HUDEP-2 (cell line): ENCODE data around the gene MAP3K19.
"Not testable (repeated sequence)": the region's sequence is repeated elsewhere in the genome, so short reads cannot be mapped to it uniquely, and the experiment has no call there.

Experiments used
- DNase-seq, 76 experiments: peaks; one replicate each; lab custom pipeline; 2025; ENCODE audit not compliant: unreplicated experiment in 76 of 76; lab: John Stamatoyannopoulos, UW

MAP3K19 gene

GRCh38 chr2:135052997-135053474, 5.8 kb upstream of the MAP3K19 start:
- no peak for DNase-seq

- DNase-seq, result peak in 72 of 76 experiments; percentile 6 to 80 (median 60)
These were observed 5.0 kb upstream of the MAP3K19 start, which contains the start of gene RAB3GAP1 for GRCh38 chr2:135052042-135052876. RAB3GAP1 (plus strand) TSS chr2:135052292; CDS start chr2:135052308, 16 bp downstream.

GRCh38 chr2:135050684-135051083, 3.4 kb upstream of the MAP3K19 start:
- DNase-seq, result peak in 1 of 76 experiments; percentile 10

GRCh38 chr2:135050132-135050531, 2.9 kb upstream of the MAP3K19 start:
- no peak for DNase-seq

GRCh38 chr2:135048122-135048521, 875 bp upstream of the MAP3K19 start:
- DNase-seq, result no peak

GRCh38 chr2:135043345-135043744, 3.9 kb downstream of the MAP3K19 start:
- DNase-seq, result peak in 5 of 76 experiments; percentile 3 to 19 (median 9)

GRCh38 chr2:135037831-135038230, 9.4 kb downstream of the MAP3K19 start:
- DNase-seq, result no peak

- not testable (repeated sequence) for DNase-seq
These were observed 14.0 kb downstream of the MAP3K19 start for GRCh38 chr2:135033216-135033615.

- peak in 5 of 76 experiments; percentile 0 to 10 (median 6) for DNase-seq
These were observed 16.4 kb downstream of the MAP3K19 start for GRCh38 chr2:135030826-135031225.

- DNase-seq, result no peak
These were observed 17.6 kb downstream of the MAP3K19 start for GRCh38 chr2:135029481-135030134.

GRCh38 chr2:135023886-135024485, 23.3 kb downstream of the MAP3K19 start:
- DNase-seq, result no peak

- no peak for DNase-seq
These were observed 24.0 kb downstream of the MAP3K19 start for GRCh38 chr2:135022952-135023880.

- no peak for DNase-seq
These were observed 25.6 kb downstream of the MAP3K19 start for GRCh38 chr2:135021618-135022017.

- no peak for DNase-seq
These were observed 35.6 kb downstream of the MAP3K19 start for GRCh38 chr2:135011633-135012032.

- DNase-seq, result no peak
These were observed 36.9 kb downstream of the MAP3K19 start for GRCh38 chr2:135010200-135010942.

GRCh38 chr2:135009339-135009738, 37.9 kb downstream of the MAP3K19 start:
- DNase-seq, result no peak

GRCh38 chr2:135005753-135006152, 41.5 kb downstream of the MAP3K19 start:
- no peak for DNase-seq

- peak in 62 of 76 experiments; percentile 2 to 70 (median 44) for DNase-seq
These were observed 43.1 kb downstream of the MAP3K19 start for GRCh38 chr2:135004005-135004746.

- DNase-seq, result no peak
These were observed 44.4 kb downstream of the MAP3K19 start for GRCh38 chr2:135002836-135003235.
